A549 (cell line): Measurements from ENCODE around the gene DDX20. TPM values are rescaled to one million over a fixed set of nuclear protein-coding genes. Genes with fewer than 3 reads are reported as not detected.

ENCODE experiments used
- ATAC-seq, 2 experiments: fragments of 200-7000 bp in 1 of 2; fragments of >200 bp in 1 of 2; cut with Nextera tagmentation in 1 of 2; cut with Tn5 transposase in 1 of 2; 3 replicates each; pipeline versions ENCODE4 v1.8.0 to v1.9.1; 2018 to 2020; ENCODE audit warnings: mild to moderate bottlenecking in 1 of 2, moderate library complexity in 1 of 2
- CTCF ChIA-PET: fragments of 300-600 bp; sonication (Branson Sonifier 250); formaldehyde crosslinking; extraction: SDS; loops from one replicate; lab custom pipeline; 2021; ENCODE audit warnings: antibody characterized with exemption, inconsistent platforms; lab: Yijun Ruan, JAX
- POLR2A ChIA-PET: fragments of 350-600 bp; formaldehyde crosslinking; extraction: SDS; loops from one replicate; lab custom pipeline; 2021; ENCODE audit warnings: antibody characterized with exemption, inconsistent platforms; lab: Yijun Ruan, JAX
- DNase-seq, 2 experiments: peaks; one replicate each; pipeline versions ENCODE4 v3.0.0 to v3.0.0-alpha.2; 2011 to 2016; ENCODE audit warnings: low read depth in 1 of 2, low spot score in 1 of 2
- FAIRE-seq: peaks from 2 replicates; lab custom pipeline; 2011; peaks lifted over from hg19 to GRCh38; lab: Jason Lieb, UNC
- H3K27ac ChIP-seq, 2 experiments: fragments of >200 bp; sonication (Bioruptor Twin); formaldehyde crosslinking; 3 replicates each; pipeline ENCODE4 v1.5.1; 2016 to 2017
- H3K4me1 ChIP-seq: fragments of >200 bp; sonication (Bioruptor Twin); formaldehyde crosslinking; 3 replicates; pipeline ENCODE4 v1.6.1; 2016
- H3K4me2 ChIP-seq: fragments of >200 bp; sonication (Bioruptor Twin); formaldehyde crosslinking; 3 replicates; pipeline ENCODE4 v1.6.1; 2016
- H3K4me3 ChIP-seq: fragments of >200 bp; sonication (Bioruptor Twin); formaldehyde crosslinking; 3 replicates; pipeline ENCODE4 v1.5.1; 2016
- H3K9me3 ChIP-seq: fragments of >200 bp; sonication (Bioruptor Twin); formaldehyde crosslinking; 3 replicates; pipeline ENCODE4 v1.6.1; 2016
- CBX2 ChIP-seq: fragments of 200-600 bp; sonication (generic); IDR thresholded peaks from 2 replicates; pipeline ENCODE4 v1.6.1; 2016; ENCODE audit warnings: low read depth, mild to moderate bottlenecking, borderline replicate concordance
- CEBPB ChIP-seq, 2 experiments: fragments of >200 bp in 1 of 2; sonication (Bioruptor Twin) in 1 of 2; formaldehyde crosslinking in 1 of 2; IDR thresholded peaks; 2 replicates each; pipeline ENCODE4 v1.6.1; 2012 to 2016
- EHMT2 ChIP-seq: fragments of 200-600 bp; sonication (generic); IDR thresholded peaks from 2 replicates; pipeline ENCODE4 v1.6.1; 2016; ENCODE audit warnings: antibody characterized with exemption, low read depth, mild to moderate bottlenecking, moderate library complexity
- FOSL2 ChIP-seq, 2 experiments: fragments of 450-650 bp in 1 of 2; fragments of >200 bp in 1 of 2; sonication (Bioruptor Twin) in 1 of 2; formaldehyde crosslinking; IDR thresholded peaks; 2 replicates each; pipeline versions ENCODE4 v1.5.0 to v1.6.1; 2016 to 2020; ENCODE audit warnings: mild to moderate bottlenecking in 1 of 2, moderate library complexity in 1 of 2
- FOXS1 ChIP-seq: fragments of 250-450 bp; sonication (Bioruptor Pico); IDR thresholded peaks from 2 replicates; pipeline ENCODE4 v1.5.0; 2020; ENCODE audit warnings: mild to moderate bottlenecking, moderate library complexity
- HMGXB4 ChIP-seq: fragments of 250-450 bp; sonication (Bioruptor Pico); IDR thresholded peaks from 2 replicates; pipeline ENCODE4 v1.5.0; 2021; ENCODE audit warnings: mild to moderate bottlenecking, moderate library complexity, borderline replicate concordance
- HOXA7 ChIP-seq: fragments of 250-450 bp; sonication (Bioruptor Pico); IDR thresholded peaks from 2 replicates; pipeline ENCODE4 v1.5.0; 2020; ENCODE audit warnings: mild to moderate bottlenecking, moderate library complexity
- KDM5A ChIP-seq: fragments of 200-600 bp; sonication (generic); IDR thresholded peaks from 2 replicates; pipeline ENCODE4 v1.6.1; 2016; ENCODE audit warnings: antibody characterized with exemption, mild to moderate bottlenecking
- MAFK ChIP-seq: fragments of 450-650 bp; IDR thresholded peaks from 2 replicates; pipeline ENCODE4 v1.6.1; 2014; ENCODE audit not compliant: partially characterized antibody
- NFE2L2 ChIP-seq: fragments of 150-350 bp; conservative IDR thresholded peaks from 2 replicates; pipeline ENCODE4 v1.6.1; 2014; ENCODE audit warnings: low read length
- PHF8 ChIP-seq: fragments of 200-600 bp; sonication (generic); IDR thresholded peaks from 2 replicates; pipeline ENCODE4 v1.6.1; 2016; ENCODE audit warnings: low read depth, mild to moderate bottlenecking, antibody characterized with exemption, moderate library complexity, borderline replicate concordance
- POLR2AphosphoS2 ChIP-seq: conservative IDR thresholded peaks from 2 replicates; pipeline ENCODE4 v1.6.1; 2012; ENCODE audit warnings: low read length, improper control_type of control experiment, inconsistent platforms
- RCOR1 ChIP-seq: fragments of 150-350 bp; IDR thresholded peaks from 2 replicates; pipeline ENCODE4 v1.6.1; 2014; ENCODE audit warnings: antibody characterized with exemption, low read length, low read depth
- RFX5 ChIP-seq: fragments of 450-650 bp; IDR thresholded peaks from 2 replicates; pipeline ENCODE4 v1.7.1; 2014; ENCODE audit warnings: antibody characterized with exemption, mild to moderate bottlenecking, moderate library complexity
- RNF2 ChIP-seq: fragments of 200-600 bp; sonication (generic); IDR thresholded peaks from 2 replicates; pipeline ENCODE4 v1.6.1; 2016; ENCODE audit warnings: low read depth, mild to moderate bottlenecking, antibody characterized with exemption, moderate library complexity, borderline replicate concordance
- TP53 ChIP-seq: fragments of 250-450 bp; sonication (Bioruptor Pico); IDR thresholded peaks from 2 replicates; pipeline ENCODE4 v1.5.0; 2021; ENCODE audit warnings: mild to moderate bottlenecking, moderate library complexity
- ZFP36 ChIP-seq: fragments of 450-650 bp; IDR thresholded peaks from 2 replicates; pipeline ENCODE4 v1.6.1; 2014; ENCODE audit warnings: borderline replicate concordance; ENCODE audit not compliant: partially characterized antibody
- ZNF302 ChIP-seq: fragments of 250-450 bp; sonication (Bioruptor Pico); IDR thresholded peaks from 2 replicates; pipeline ENCODE4 v1.9.0; 2021; ENCODE audit warnings: inconsistent platforms, mild to moderate bottlenecking, moderate library complexity
- WGBS: methylation state at CpG from one replicate; pipeline ENCODE4 v1.1.6; 2017; ENCODE audit errors: missing lambda C conversion rate; 5-methylcytosine and 5-hydroxymethylcytosine counted together
- polyA plus RNA-seq, 4 experiments: library from polyadenylated mRNA; depleted of rRNA in 3 of 4; stranded (reverse); fragments of >200 nt; fragmentation: RNase III in 1 of 4; extraction: RNeasy Plus Mini Kit Qiagen cat#74134 plus additional on column Dnase treatment in 1 of 4; gene quantifications; 2 replicates in 3 of 4; 3 replicates in 1 of 4; pipeline ENCODE4 v1.2.3, GENCODE V29; 2011 to 2017
- TF ChIP-seq, protein P1 (sequence below): fragments of 450-650 bp; IDR thresholded peaks from 2 replicates; pipeline ENCODE4 v1.6.1; 2014; ENCODE audit warnings: antibody characterized with exemption
- TF ChIP-seq, protein P2 (sequence below): fragments of >200 bp; sonication (Bioruptor Twin); formaldehyde crosslinking; IDR thresholded peaks from 3 replicates; pipeline ENCODE4 v1.6.1; 2016

DDX20 gene
- polyA plus RNA-seq, 2 of the 4 experiments (the other 2 are of a cell fraction): 8.4 to 13.5 TPM

GRCh38 chr1:111756124-111756513, 418 bp downstream of the DDX20 start:
- FAIRE-seq: no peak
- under 1% methylated on average over 8 of the region's 35 CpGs for WGBS
- peak overlapping the region; percentile 99 for H3K4me2 ChIP-seq
- no peaks in the 10 kb centered on the region for H3K9me3 ChIP-seq
- peak overlapping the region; percentile 94 to 100 for H3K27ac ChIP-seq
- TF ChIP-seq KDM5A (peak; percentile 23; the same call in 1 of the 2 replicates), EHMT2 (no peak)
- TF ChIP-seq, all 56 proteins: peak for 1
- DNase-seq (no peak), ATAC-seq (peak; percentile 37 to 56)
- ChIA-PET POLR2A (no interaction called here), CTCF (interaction anchor here (1.5 to 1.9 kb wide), 3 partner anchors 9 to 248 kb away, joined by 5 to 8 read pairs (median 7); no protein-coding TSS in a partner anchor)
- H3K4me3 ChIP-seq: peak overlapping the region; percentile 83
- H3K4me1 ChIP-seq: peaks cover 13% of the 10 kb centered on the region; the same call in 2 of the 3 replicates

GRCh38 chr1:111758373-111758772, 2.7 kb downstream of the DDX20 start:
- FAIRE-seq (no peak), DNase-seq (peak in 1 of 2 experiments; percentile 13), ATAC-seq (no peak)
- no peaks in the 10 kb centered on the region for H3K9me3 ChIP-seq
- ChIA-PET POLR2A (no interaction called here), CTCF (no interaction called here)
- peaks cover 13% of the 10 kb centered on the region; the same call in 2 of the 3 replicates for H3K4me1 ChIP-seq
- no peak overlapping the region for H3K4me2 ChIP-seq
- TF ChIP-seq FOXS1 (CRISPR knock-in tag) (no peak), RCOR1 (no peak), HMGXB4 (no peak), KDM5A (no peak), ZFP36 (no peak), PHF8 (no peak), RNF2 (no peak), CEBPB (IDR thresholded peaks at IDR 0.05) (no peak)
- TF ChIP-seq, protein P1, sequence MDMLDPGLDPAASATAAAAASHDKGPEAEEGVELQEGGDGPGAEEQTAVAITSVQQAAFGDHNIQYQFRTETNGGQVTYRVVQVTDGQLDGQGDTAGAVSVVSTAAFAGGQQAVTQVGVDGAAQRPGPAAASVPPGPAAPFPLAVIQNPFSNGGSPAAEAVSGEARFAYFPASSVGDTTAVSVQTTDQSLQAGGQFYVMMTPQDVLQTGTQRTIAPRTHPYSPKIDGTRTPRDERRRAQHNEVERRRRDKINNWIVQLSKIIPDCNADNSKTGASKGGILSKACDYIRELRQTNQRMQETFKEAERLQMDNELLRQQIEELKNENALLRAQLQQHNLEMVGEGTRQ: no peak
- TF ChIP-seq, protein P2, sequence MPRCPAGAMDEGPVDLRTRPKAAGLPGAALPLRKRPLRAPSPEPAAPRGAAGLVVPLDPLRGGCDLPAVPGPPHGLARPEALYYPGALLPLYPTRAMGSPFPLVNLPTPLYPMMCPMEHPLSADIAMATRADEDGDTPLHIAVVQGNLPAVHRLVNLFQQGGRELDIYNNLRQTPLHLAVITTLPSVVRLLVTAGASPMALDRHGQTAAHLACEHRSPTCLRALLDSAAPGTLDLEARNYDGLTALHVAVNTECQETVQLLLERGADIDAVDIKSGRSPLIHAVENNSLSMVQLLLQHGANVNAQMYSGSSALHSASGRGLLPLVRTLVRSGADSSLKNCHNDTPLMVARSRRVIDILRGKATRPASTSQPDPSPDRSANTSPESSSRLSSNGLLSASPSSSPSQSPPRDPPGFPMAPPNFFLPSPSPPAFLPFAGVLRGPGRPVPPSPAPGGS: no peak
- H3K4me3 ChIP-seq: no peak overlapping the region
- 73% methylated on average over 2 of the region's 2 CpGs for WGBS
- H3K27ac ChIP-seq: no peak overlapping the region

DNA sequence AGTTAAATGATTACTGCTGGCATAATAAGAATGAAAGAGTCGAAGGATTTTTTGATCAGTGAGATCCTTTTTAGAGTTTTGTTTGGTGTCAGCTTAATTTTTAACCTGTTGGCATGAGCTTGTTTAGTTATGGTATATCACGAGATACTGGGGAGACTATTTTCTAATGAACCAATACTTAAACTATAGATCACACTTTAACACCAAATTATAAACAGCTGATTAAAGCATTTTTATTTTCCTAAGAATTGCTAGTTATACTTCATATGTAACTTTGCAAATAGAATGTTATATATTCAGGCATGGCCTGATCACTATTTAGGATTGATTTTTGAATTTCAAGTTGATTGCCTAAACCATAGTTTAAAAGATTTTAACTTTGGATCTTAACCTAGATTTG, 6.0 kb downstream of the DDX20 start:
- H3K4me3 ChIP-seq: no peak overlapping the region
- no peak overlapping the region for H3K4me2 ChIP-seq
- no peak for ATAC-seq
- H3K4me1 ChIP-seq: peaks cover 7% of the 10 kb centered on the region; the same call in 1 of the 3 replicates
- no peaks in the 10 kb centered on the region for H3K9me3 ChIP-seq
- CTCF ChIA-PET: interaction anchor here (2.5 kb wide), 1 partner anchor 47 kb away, joined by 9 read pairs; no protein-coding TSS in a partner anchor
- H3K27ac ChIP-seq: no peak overlapping the region
- no peak for TF ChIP-seq CBX2
- peak; percentile 30 for TF ChIP-seq MAFK
- TF ChIP-seq, all 56 proteins: peak for 1
- FAIRE-seq (no peak), DNase-seq (no peak)
- WGBS: 65% methylated on average over 2 of the region's 2 CpGs
- POLR2A ChIA-PET: no interaction called here

GRCh38 chr1:111762332-111762731, 6.6 kb downstream of the DDX20 start:
- Histone ChIP-seq H3K4me1 (peaks cover under 1% of the 10 kb centered on the region; the same call in 1 of the 3 replicates), H3K27ac (no peak overlapping the region), H3K4me2 (no peak overlapping the region), H3K4me3 (no peak overlapping the region), H3K9me3 (no peaks in the 10 kb centered on the region)
- ATAC-seq: no peak
- TF ChIP-seq ZNF302 (CRISPR knock-in tag) (no peak), FOSL2 (IDR thresholded peaks at IDR 0.05) (no peak), FOSL2 (CRISPR knock-in tag; IDR thresholded peaks at IDR 0.05) (no peak), POLR2AphosphoS2 (no peak), RFX5 (no peak), NFE2L2 (no peak), MAFK (no peak), PHF8 (no peak), HOXA7 (CRISPR knock-in tag) (no peak), EHMT2 (no peak), HMGXB4 (no peak), TP53 (no peak)
- TF ChIP-seq, protein P2: no peak
- FAIRE-seq: no peak
- ChIA-PET CTCF (interaction anchor here (1.0 to 2.5 kb wide), 3 partner anchors 13 to 47 kb away, joined by 3 to 9 read pairs (median 4); no protein-coding TSS in a partner anchor), POLR2A (no interaction called here)
- WGBS: 98% methylated on average over 2 of the region's 2 CpGs
- no peak for DNase-seq
